Calu3 (cell line): ENCODE measurements around the gene P2RX2. TPM values are rescaled to one million over a fixed set of nuclear protein-coding genes. Genes with fewer than 3 reads are reported as not detected.

Source experiments
- BruUV-seq: library from RNA; stranded (reverse); fragments of 400-500 nt; replicated peaks from 2 replicates; lab custom pipeline; 2021; lab: Mats Ljungman, UMichigan
- CTCF ChIA-PET: fragments of 300-600 bp; sonication (Branson Sonifier 250); formaldehyde crosslinking; loops from one replicate; lab custom pipeline; 2022; ENCODE audit warnings: antibody characterized with exemption; lab: Charles Lee
- DNase-seq: peaks from one replicate; pipeline ENCODE4 v3.0.0; 2022
- H3K27ac Mint-ChIP-seq: one replicate; pipeline ENCODE4 v1.8.0; 2022; ENCODE audit warnings: mixed read lengths; ENCODE audit not compliant: unreplicated experiment
- H3K27me3 Mint-ChIP-seq: one replicate; pipeline ENCODE4 v1.8.0; 2022; ENCODE audit warnings: mixed read lengths; ENCODE audit not compliant: unreplicated experiment
- H3K36me3 Mint-ChIP-seq: one replicate; pipeline ENCODE4 v1.8.0; 2022; ENCODE audit warnings: mild to moderate bottlenecking, moderate library complexity, mixed read lengths; ENCODE audit not compliant: insufficient read depth, unreplicated experiment
- H3K4me1 Mint-ChIP-seq: one replicate; pipeline ENCODE4 v1.8.0; 2022; ENCODE audit warnings: mild to moderate bottlenecking, low read depth, mixed read lengths; ENCODE audit not compliant: unreplicated experiment
- H3K4me3 Mint-ChIP-seq: one replicate; pipeline ENCODE4 v1.8.0; 2022; ENCODE audit warnings: mild to moderate bottlenecking, low read depth, moderate library complexity, mixed read lengths; ENCODE audit not compliant: unreplicated experiment
- H3K9me3 Mint-ChIP-seq: one replicate; pipeline ENCODE4 v1.8.0; 2022; ENCODE audit warnings: low read depth, mixed read lengths; ENCODE audit not compliant: unreplicated experiment
- CTCF ChIP-seq: fragments of 200-600 bp; IDR thresholded peaks from one replicate; pipeline ENCODE4 v1.8.0; 2022; ENCODE audit warnings: antibody characterized with exemption; ENCODE audit not compliant: unreplicated experiment
- intact Hi-C: fragments of 100-400 bp; cut with micrococcal nuclease; formaldehyde crosslinking; loops from one replicate; pipeline ENCODE4 v1.10.0; 2022; ENCODE audit not compliant: unreplicated experiment
- total RNA-seq: library from RNA; stranded (reverse); gene quantifications from 2 replicates; pipeline ENCODE4 v1.2.3, GENCODE V29; 2022

Gene P2RX2
- total RNA-seq, 1 experiment from 2014 or later: not detected

GRCh38 chr12:132621657-132622435, 3.3 kb downstream of the P2RX2 start:
- peaks cover 19% of the 10 kb centered on the region for H3K27me3 Mint-ChIP-seq
- BruUV-seq: no TSS peak
- DNase-seq: no peak
- peak overlapping the region; percentile 5 for H3K27ac Mint-ChIP-seq
- no peaks in the 10 kb centered on the region for H3K9me3 Mint-ChIP-seq
- peaks cover 19% of the 10 kb centered on the region for H3K4me1 Mint-ChIP-seq
- intact Hi-C loops: no loop called here
- TF ChIP-seq CTCF: no peak
- H3K36me3 Mint-ChIP-seq: peaks cover 43% of the 10 kb centered on the region
- no peak overlapping the region for H3K4me3 Mint-ChIP-seq
- CTCF ChIA-PET: interaction anchor here (1.5 kb wide), 1 partner anchor 17 kb away, joined by 3 read pairs; no protein-coding TSS in a partner anchor

GRCh38 chr12:132622437-132623071, 4.0 kb downstream of the P2RX2 start:
- H3K27ac Mint-ChIP-seq: peak overlapping the region; percentile 5

GRCh38 chr12:132623072-132623869, 4.7 kb downstream of the P2RX2 start:
- BruUV-seq: no TSS peak
- H3K36me3 Mint-ChIP-seq: peaks cover 38% of the 10 kb centered on the region

More at GRCh38 chr12:132622437-132623071, 4.0 kb downstream of the P2RX2 start:
- TF ChIP-seq CTCF: no peak
- Mint-ChIP-seq H3K27me3 (peaks cover 12% of the 10 kb centered on the region), H3K36me3 (peaks cover 42% of the 10 kb centered on the region), H3K4me1 (peaks cover 19% of the 10 kb centered on the region), H3K4me3 (no peak overlapping the region), H3K9me3 (no peaks in the 10 kb centered on the region)
- no peak for DNase-seq
- intact Hi-C loops: no loop called here
- BruUV-seq: no TSS peak
- CTCF ChIA-PET: interaction anchor here (1.1 kb wide), 1 partner anchor 8 kb away, joined by 4 read pairs; no protein-coding TSS in a partner anchor

More at GRCh38 chr12:132623072-132623869, 4.7 kb downstream of the P2RX2 start:
- no peaks in the 10 kb centered on the region for H3K9me3 Mint-ChIP-seq
- no peak overlapping the region for H3K27ac Mint-ChIP-seq
- peaks cover 5% of the 10 kb centered on the region for H3K27me3 Mint-ChIP-seq
- intact Hi-C loops: no loop called here
- H3K4me1 Mint-ChIP-seq: peaks cover 19% of the 10 kb centered on the region
- no peak for TF ChIP-seq CTCF
- CTCF ChIA-PET: interaction anchor here (0.6 to 1.1 kb wide), 2 partner anchors 9 to 159 kb away, joined by 4 read pairs; no protein-coding TSS in a partner anchor
- no peak overlapping the region for H3K4me3 Mint-ChIP-seq
- peak; percentile 60 for DNase-seq
